ENCODE results near the gene TUBGCP2. TPM values are rescaled to one million over a fixed set of nuclear protein-coding genes. Genes with fewer than 3 reads are reported as not detected.

Gene TUBGCP2
- total RNA-seq, 1 donor from 2014 or later, result 66.7 TPM

GRCh38 chr10:133254421-133255120 is 54.1 kb downstream of the TUBGCP2 start:
- peaks cover 7% of the 10 kb centered on the region for H3K27me3 Mint-ChIP-seq
- H3K36me3 Mint-ChIP-seq (ENCODE audit: low read depth), result no peaks in the 10 kb centered on the region
- DNase-seq (no peak), ATAC-seq (ENCODE audit: low read depth) (no peak)
- TF ChIP-seq CTCF (IDR thresholded peaks at IDR 0.05), result no peak
- no peak overlapping the region for H3K4me3 Mint-ChIP-seq
- CTCF ChIA-PET, result no interaction called here
- intact Hi-C loops (cut with micrococcal nuclease), result loop anchor here (10.0 kb wide), 1 partner anchor 310 kb away; the partner anchor contains the start of gene CFAP46
- no peak overlapping the region for H3K27ac Mint-ChIP-seq
- H3K9me3 Mint-ChIP-seq, result no peaks in the 10 kb centered on the region
- POLR2A ChIA-PET, result no interaction called here
- peaks cover 26% of the 10 kb centered on the region for H3K4me1 Mint-ChIP-seq

GRCh38 chr10:133253361-133253955 is 55.2 kb downstream of the TUBGCP2 start:
- H3K4me1 Mint-ChIP-seq, result peaks cover 16% of the 10 kb centered on the region
- TF ChIP-seq CTCF (IDR thresholded peaks at IDR 0.05), result no peak
- no peak overlapping the region for H3K4me3 Mint-ChIP-seq
- no peaks in the 10 kb centered on the region for H3K36me3 Mint-ChIP-seq (ENCODE audit: low read depth)
- no peak overlapping the region for H3K27ac Mint-ChIP-seq
- intact Hi-C loops (cut with micrococcal nuclease), result loop anchor here (10.0 kb wide), 1 partner anchor 309 kb away; the partner anchor contains the start of gene CFAP46
- H3K9me3 Mint-ChIP-seq, result no peaks in the 10 kb centered on the region
- DNase-seq (no peak), ATAC-seq (ENCODE audit: low read depth) (no peak)
- POLR2A ChIA-PET, result no interaction called here
- peaks cover 10% of the 10 kb centered on the region for H3K27me3 Mint-ChIP-seq
- CTCF ChIA-PET, result no interaction called here

- ATAC-seq (ENCODE audit: low read depth) (no peak), DNase-seq (no peak)
- Mint-ChIP-seq H3K27ac (no peak overlapping the region), H3K4me3 (no peak overlapping the region), H3K9me3 (no peaks in the 10 kb centered on the region), H3K4me1 (peaks cover 4% of the 10 kb centered on the region), H3K36me3 (ENCODE audit: low read depth) (no peaks in the 10 kb centered on the region), H3K27me3 (peaks cover 10% of the 10 kb centered on the region)
- CTCF ChIA-PET, result interaction anchor here (1.0 kb wide), 1 partner anchor 109 kb away, joined by 3 read pairs; no protein-coding TSS in a partner anchor
- POLR2A ChIA-PET, result no interaction called here
- intact Hi-C loops (cut with micrococcal nuclease), result loop anchor here (10.0 kb wide), 1 partner anchor 307 kb away; the partner anchor contains the start of gene CFAP46
- TF ChIP-seq CTCF (IDR thresholded peaks at IDR 0.05), result no peak
Measured at GRCh38 chr10:133252223-133252552, 56.5 kb downstream of the TUBGCP2 start.

GRCh38 chr10:133251388-133252222 is 57.1 kb downstream of the TUBGCP2 start:
- DNase-seq (no peak), ATAC-seq (ENCODE audit: low read depth) (no peak)
- H3K4me1 Mint-ChIP-seq, result peaks cover 5% of the 10 kb centered on the region
- H3K36me3 Mint-ChIP-seq (ENCODE audit: low read depth), result no peaks in the 10 kb centered on the region
- no peaks in the 10 kb centered on the region for H3K9me3 Mint-ChIP-seq
- ChIA-PET POLR2A (no interaction called here), CTCF (interaction anchor here (1.0 kb wide), 1 partner anchor 108 kb away, joined by 3 read pairs; no protein-coding TSS in a partner anchor)
- no peak overlapping the region for H3K4me3 Mint-ChIP-seq
- no peak overlapping the region for H3K27ac Mint-ChIP-seq
- no peak for TF ChIP-seq CTCF (IDR thresholded peaks at IDR 0.05)
- intact Hi-C loops (cut with micrococcal nuclease), result loop anchor here (10.0 kb wide), 1 partner anchor 307 kb away; the partner anchor contains the start of gene CFAP46
- peaks cover 10% of the 10 kb centered on the region for H3K27me3 Mint-ChIP-seq
